Activated CD8-positive, alpha-beta memory T cell treated with anti-CD3 and anti-CD28 coated beads, Interleukin-2, amount 50 U/mL, for 24 hours (primary cell): Measurements from ENCODE around the gene CTNNB1.

ENCODE experiments used
- DNase-seq: peaks from one replicate; pipeline ENCODE4 v3.0.0-alpha.2; 2020; ENCODE audit errors: extremely low read depth

Gene CTNNB1

GRCh38 chr3:41192885-41193284 lies 6.4 kb upstream of the CTNNB1 start:
- no peak for DNase-seq

GRCh38 chr3:41193794-41194539 lies 5.3 kb upstream of the CTNNB1 start:
- no peak for DNase-seq

GRCh38 chr3:41194701-41195100 lies 4.6 kb upstream of the CTNNB1 start:
- no peak for DNase-seq

GRCh38 chr3:41195946-41196345 lies 3.4 kb upstream of the CTNNB1 start:
- no peak for DNase-seq

GRCh38 chr3:41196499-41197410 lies 2.5 kb upstream of the CTNNB1 start:
- DNase-seq, result no peak

- DNase-seq, result no peak
These were observed 1.3 kb upstream of the CTNNB1 start for GRCh38 chr3:41198046-41198445.

- DNase-seq, result no peak
These were observed 779 bp upstream of the CTNNB1 start for GRCh38 chr3:41198526-41198925.

GRCh38 chr3:41199866-41200668 lies 762 bp downstream of the CTNNB1 start:
- DNase-seq, result no peak

GRCh38 chr3:41200669-41201021 lies 1.3 kb downstream of the CTNNB1 start:
- no peak for DNase-seq

GRCh38 chr3:41202075-41202833 lies 2.9 kb downstream of the CTNNB1 start:
- no peak for DNase-seq

- no peak for DNase-seq
These were observed 3.6 kb downstream of the CTNNB1 start for GRCh38 chr3:41202834-41203345.

- no peak for DNase-seq
These were observed 5.1 kb downstream of the CTNNB1 start for GRCh38 chr3:41204369-41204768.

- DNase-seq, result no peak
These were observed 6.3 kb downstream of the CTNNB1 start for GRCh38 chr3:41205591-41205990.

GRCh38 chr3:41207355-41207754 lies 8.1 kb downstream of the CTNNB1 start:
- DNase-seq, result no peak

- DNase-seq, result no peak
These were observed 9.4 kb downstream of the CTNNB1 start for GRCh38 chr3:41208507-41209220.

- DNase-seq, result no peak
These were observed 10.3 kb downstream of the CTNNB1 start for GRCh38 chr3:41209646-41210045.

GRCh38 chr3:41210966-41211365 lies 11.7 kb downstream of the CTNNB1 start:
- DNase-seq, result no peak

- no peak for DNase-seq
These were observed 12.8 kb downstream of the CTNNB1 start for GRCh38 chr3:41212088-41212487.

- DNase-seq, result no peak
These were observed 14.3 kb downstream of the CTNNB1 start for GRCh38 chr3:41213588-41213987.

- no peak for DNase-seq
These were observed 17.1 kb downstream of the CTNNB1 start for GRCh38 chr3:41216422-41216821.

GRCh38 chr3:41216993-41217392 lies 17.7 kb downstream of the CTNNB1 start:
- DNase-seq, result no peak
